ENCODE measurements around the gene TAL1. TPM values are rescaled to one million over a fixed set of nuclear protein-coding genes. Genes with fewer than 3 reads are reported as not detected.
"Not testable (repeated sequence)": the region's sequence is repeated elsewhere in the genome, so short reads cannot be mapped to it uniquely, and the experiment has no call there.

Gene TAL1
- total and polyA plus RNA-seq, 4 donors = 6.4 to 9.6 (median 9.0) TPM

DNA sequence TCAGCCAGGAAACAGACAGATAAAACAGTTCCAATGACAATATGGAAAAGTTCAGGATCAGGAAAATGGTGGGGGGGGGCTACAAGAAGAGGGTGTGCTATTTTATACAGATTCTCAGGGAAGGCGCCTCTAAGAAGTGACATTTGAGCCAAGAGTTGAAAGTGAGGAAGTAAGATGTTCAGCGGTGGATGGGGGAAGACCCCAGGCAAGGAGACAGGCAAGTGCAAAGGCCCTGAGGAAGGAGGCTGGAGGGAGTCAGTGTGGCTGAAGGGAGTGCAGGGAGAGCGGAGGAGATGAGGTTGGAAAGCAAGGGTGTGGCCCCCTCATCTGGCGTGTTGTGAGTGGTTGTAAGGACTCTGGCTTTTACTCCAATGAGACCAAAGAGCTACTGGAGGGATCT is 33.8 kb downstream of the TAL1 start:
- Histone ChIP-seq H3K27ac (ENCODE audit: low read depth in 1 of 2, low read length in 1 of 2) (no peak overlapping the region), H3K27me3 (ENCODE audit: control insufficient read depth in 3 of 3, insufficient read depth in 3 of 3, low read length in 2 of 3) (peaks cover 0 to 3% (median 2%) of the 10 kb centered on the region in 3 donors), H3K9ac (ENCODE audit: insufficient read depth in 1 of 2, low read length in 2 of 2) (no peak overlapping the region), H3K9me3 (ENCODE audit: control insufficient read depth in 4 of 4, insufficient read depth in 3 of 4, low read length in 3 of 4) (no peaks in the 10 kb centered on the region), H3K4me3 (no peak overlapping the region), H3K36me3 (ENCODE audit: control insufficient read depth in 4 of 4, insufficient read depth in 4 of 4, low read length in 4 of 4) (no peaks in the 10 kb centered on the region), H3K4me1 (ENCODE audit: control insufficient read depth in 5 of 5, insufficient read depth in 5 of 5, low read length in 5 of 5) (no peaks in the 10 kb centered on the region)
- WGBS, 2 donors = 86 to 90% methylated on average over 4 of the region's 4 CpGs
- no peak for ATAC-seq (ENCODE audit: insufficient read depth, low FRiP score)
- DNase-seq = no peak
- TF ChIP-seq, protein P1, sequence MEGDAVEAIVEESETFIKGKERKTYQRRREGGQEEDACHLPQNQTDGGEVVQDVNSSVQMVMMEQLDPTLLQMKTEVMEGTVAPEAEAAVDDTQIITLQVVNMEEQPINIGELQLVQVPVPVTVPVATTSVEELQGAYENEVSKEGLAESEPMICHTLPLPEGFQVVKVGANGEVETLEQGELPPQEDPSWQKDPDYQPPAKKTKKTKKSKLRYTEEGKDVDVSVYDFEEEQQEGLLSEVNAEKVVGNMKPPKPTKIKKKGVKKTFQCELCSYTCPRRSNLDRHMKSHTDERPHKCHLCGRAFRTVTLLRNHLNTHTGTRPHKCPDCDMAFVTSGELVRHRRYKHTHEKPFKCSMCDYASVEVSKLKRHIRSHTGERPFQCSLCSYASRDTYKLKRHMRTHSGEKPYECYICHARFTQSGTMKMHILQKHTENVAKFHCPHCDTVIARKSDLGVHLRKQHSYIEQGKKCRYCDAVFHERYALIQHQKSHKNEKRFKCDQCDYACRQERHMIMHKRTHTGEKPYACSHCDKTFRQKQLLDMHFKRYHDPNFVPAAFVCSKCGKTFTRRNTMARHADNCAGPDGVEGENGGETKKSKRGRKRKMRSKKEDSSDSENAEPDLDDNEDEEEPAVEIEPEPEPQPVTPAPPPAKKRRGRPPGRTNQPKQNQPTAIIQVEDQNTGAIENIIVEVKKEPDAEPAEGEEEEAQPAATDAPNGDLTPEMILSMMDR (IDR thresholded peaks at IDR 0.05; ENCODE audit: control extremely low read depth, extremely low read depth) = no peak

DNA sequence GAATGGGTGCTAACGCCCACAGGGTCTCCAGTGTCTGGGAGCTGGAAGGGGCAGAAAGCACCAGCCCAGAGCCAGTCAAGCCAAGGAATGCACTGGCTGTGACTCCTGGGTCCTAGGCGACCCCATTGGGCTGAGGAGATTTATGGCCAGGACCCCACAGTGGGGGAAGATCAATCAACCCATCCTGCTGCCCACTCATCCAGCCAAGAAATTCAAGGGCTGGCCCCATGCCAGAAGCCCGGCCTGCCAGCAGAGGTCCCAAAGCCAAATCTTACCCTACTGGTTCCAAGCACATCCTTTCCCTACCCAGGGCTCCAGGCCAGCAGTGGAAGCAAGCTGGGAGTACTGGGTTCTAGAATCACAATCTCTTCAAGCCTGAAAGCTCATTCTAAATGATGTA is 35.4 kb downstream of the TAL1 start:
- H3K9ac ChIP-seq (ENCODE audit: insufficient read depth in 1 of 2, low read length in 2 of 2) = no peak overlapping the region
- no peak overlapping the region for H3K27ac ChIP-seq (ENCODE audit: low read depth in 1 of 2, low read length in 1 of 2)
- TF ChIP-seq, protein P1 (IDR thresholded peaks at IDR 0.05; ENCODE audit: control extremely low read depth, extremely low read depth) = no peak
- 63 to 79% methylated on average over 3 of the region's 3 CpGs for WGBS, 2 donors
- H3K4me3 ChIP-seq = no peak overlapping the region
- H3K4me1 ChIP-seq (ENCODE audit: control insufficient read depth in 5 of 5, insufficient read depth in 5 of 5, low read length in 5 of 5) = peaks cover 0 to 11% (median 9%) of the 10 kb centered on the region in 5 donors
- H3K36me3 ChIP-seq (ENCODE audit: control insufficient read depth in 4 of 4, insufficient read depth in 4 of 4, low read length in 4 of 4) = no peaks in the 10 kb centered on the region
- ATAC-seq (ENCODE audit: insufficient read depth, low FRiP score) (no peak), DNase-seq (no peak)
- H3K9me3 ChIP-seq (ENCODE audit: control insufficient read depth in 4 of 4, insufficient read depth in 3 of 4, low read length in 3 of 4) = no peaks in the 10 kb centered on the region
- H3K27me3 ChIP-seq (ENCODE audit: control insufficient read depth in 3 of 3, insufficient read depth in 3 of 3, low read length in 2 of 3) = peaks cover 0 to 3% (median under 1%) of the 10 kb centered on the region in 3 donors

DNA sequence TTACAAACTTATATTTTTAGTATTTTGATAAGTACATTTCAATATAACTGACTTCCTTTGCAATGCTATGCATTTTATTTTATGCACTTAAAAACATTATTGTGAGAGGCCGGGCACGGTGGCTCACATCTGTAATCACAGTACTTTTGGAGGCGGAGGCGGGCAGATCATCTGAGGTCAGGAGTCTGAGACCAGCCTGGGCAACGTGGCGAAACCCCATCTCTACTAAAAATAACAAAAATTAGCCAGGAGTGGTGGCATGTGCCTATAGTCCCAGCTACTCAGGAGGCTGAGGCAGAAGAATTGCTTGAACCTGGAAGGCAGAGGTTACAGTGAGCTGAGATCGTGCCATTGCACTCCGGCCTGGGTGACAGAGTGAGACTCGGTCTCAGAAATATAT is 36.0 kb downstream of the TAL1 start:
- not testable (repeated sequence) for H3K9me3 ChIP-seq (ENCODE audit: control insufficient read depth in 4 of 4, insufficient read depth in 3 of 4, low read length in 3 of 4); H3K9ac ChIP-seq (ENCODE audit: insufficient read depth in 1 of 2, low read length in 2 of 2); H3K27ac ChIP-seq (ENCODE audit: low read depth in 1 of 2, low read length in 1 of 2); H3K27me3 ChIP-seq (ENCODE audit: control insufficient read depth in 3 of 3, insufficient read depth in 3 of 3, low read length in 2 of 3); H3K36me3 ChIP-seq (ENCODE audit: control insufficient read depth in 4 of 4, insufficient read depth in 4 of 4, low read length in 4 of 4); DNase-seq; ATAC-seq (ENCODE audit: insufficient read depth, low FRiP score); H3K4me3 ChIP-seq
- peaks cover 0 to 15% (median 11%) of the 10 kb centered on the region in 5 donors for H3K4me1 ChIP-seq (ENCODE audit: control insufficient read depth in 5 of 5, insufficient read depth in 5 of 5, low read length in 5 of 5)
- 84 to 90% methylated on average over 9 of the region's 9 CpGs for WGBS, 2 donors

DNA sequence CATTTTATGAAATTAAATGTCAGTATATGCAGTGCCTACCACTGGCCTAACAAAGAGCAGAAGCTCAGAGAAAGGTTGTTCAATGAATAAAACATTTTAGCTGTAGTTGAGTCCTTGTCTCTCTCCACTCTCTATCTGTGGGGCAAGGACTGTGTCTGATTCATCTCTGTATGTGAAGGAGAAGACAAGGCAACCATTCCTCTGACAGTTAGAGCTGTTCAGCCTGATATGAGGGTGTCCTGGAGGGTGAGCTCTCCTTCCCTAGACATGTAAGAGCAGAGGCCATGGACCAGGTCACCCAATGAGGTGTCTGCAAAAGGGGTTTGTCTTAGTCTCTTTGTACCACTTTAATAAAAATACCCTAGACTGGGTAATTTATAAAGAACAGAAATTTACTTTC is 37.7 kb downstream of the TAL1 start:
- H3K4me1 ChIP-seq (ENCODE audit: control insufficient read depth in 5 of 5, insufficient read depth in 5 of 5, low read length in 5 of 5) = peaks cover 0 to 26% (median 15%) of the 10 kb centered on the region in 5 donors

DNA sequence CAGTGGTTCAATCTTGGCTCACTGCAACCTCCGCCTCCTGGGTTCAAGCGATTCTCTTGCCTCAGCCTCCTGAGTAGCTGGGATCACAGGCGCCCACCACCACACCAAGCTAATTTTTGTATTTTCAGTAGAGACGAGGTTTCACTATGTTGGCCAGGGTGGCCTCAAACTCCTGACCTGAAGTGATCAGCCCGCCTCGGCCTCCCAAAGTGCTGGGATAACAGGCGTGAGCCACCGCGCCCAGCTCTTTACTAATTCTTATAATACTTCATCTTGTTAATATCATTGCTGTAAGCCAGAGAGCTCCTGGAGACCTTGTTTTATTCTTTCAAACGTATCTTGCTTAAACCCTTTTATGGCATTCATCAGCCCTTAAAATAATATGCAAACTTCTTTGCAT is 38.5 kb downstream of the TAL1 start:
- WGBS, 2 donors = 89 to 94% methylated on average over 10 of the region's 10 CpGs
- not testable (repeated sequence) for H3K9me3 ChIP-seq (ENCODE audit: control insufficient read depth in 4 of 4, insufficient read depth in 3 of 4, low read length in 3 of 4); H3K27ac ChIP-seq (ENCODE audit: low read depth in 1 of 2, low read length in 1 of 2); DNase-seq; ATAC-seq (ENCODE audit: insufficient read depth, low FRiP score); H3K9ac ChIP-seq (ENCODE audit: insufficient read depth in 1 of 2, low read length in 2 of 2); H3K36me3 ChIP-seq (ENCODE audit: control insufficient read depth in 4 of 4, insufficient read depth in 4 of 4, low read length in 4 of 4); H3K4me3 ChIP-seq; H3K27me3 ChIP-seq (ENCODE audit: control insufficient read depth in 3 of 3, insufficient read depth in 3 of 3, low read length in 2 of 3)
- peaks cover 0 to 26% (median 15%) of the 10 kb centered on the region in 5 donors for H3K4me1 ChIP-seq (ENCODE audit: control insufficient read depth in 5 of 5, insufficient read depth in 5 of 5, low read length in 5 of 5)

More for the DNA sequence above, 37.7 kb downstream of the TAL1 start:
- ATAC-seq (ENCODE audit: insufficient read depth, low FRiP score) = no peak
- Histone ChIP-seq H3K9me3 (ENCODE audit: control insufficient read depth in 4 of 4, insufficient read depth in 3 of 4, low read length in 3 of 4) (no peaks in the 10 kb centered on the region), H3K27me3 (ENCODE audit: control insufficient read depth in 3 of 3, insufficient read depth in 3 of 3, low read length in 2 of 3) (peaks cover 0 to 3% (median 0%) of the 10 kb centered on the region in 3 donors), H3K27ac (ENCODE audit: low read depth in 1 of 2, low read length in 1 of 2) (no peak overlapping the region), H3K4me3 (no peak overlapping the region), H3K36me3 (ENCODE audit: control insufficient read depth in 4 of 4, insufficient read depth in 4 of 4, low read length in 4 of 4) (no peaks in the 10 kb centered on the region), H3K9ac (ENCODE audit: insufficient read depth in 1 of 2, low read length in 2 of 2) (no peak overlapping the region)
- TF ChIP-seq, protein P1 (IDR thresholded peaks at IDR 0.05; ENCODE audit: control extremely low read depth, extremely low read depth) = no peak
- DNase-seq = no peak
